Naive thymus-derived CD4-positive, alpha-beta T cell (primary cell): Measurements from ENCODE around the gene GSKIP. TPM values are rescaled to one million over a fixed set of nuclear protein-coding genes. Genes with fewer than 3 reads are reported as not detected.
"Not testable (repeated sequence)": the region's sequence is repeated elsewhere in the genome, so short reads cannot be mapped to it uniquely, and the experiment has no call there.

Source experiments
- ATAC-seq: fragments of 150-1000 bp; cut with Tn5 transposase; 2 replicates; pipeline ENCODE4 v1.10.0; 2021; ENCODE audit warnings: mild to moderate bottlenecking, moderate library complexity
- CTCF ChIA-PET: fragments of 350-600 bp; sonication (Branson Sonifier 250); formaldehyde crosslinking; loops from one replicate; lab custom pipeline; 2021; ENCODE audit warnings: antibody characterized with exemption; lab: Charles Lee
- POLR2A ChIA-PET: fragments of 350-600 bp; sonication (Branson Sonifier 250); formaldehyde crosslinking; loops from one replicate; lab custom pipeline; 2021; ENCODE audit warnings: antibody characterized with exemption, inconsistent platforms; lab: Charles Lee
- DNase-seq, 9 donors: peaks; one replicate each; pipeline versions ENCODE4 v3.0.0 to v3.0.0-alpha.2; 2020 to 2022; ENCODE audit warnings: mixed read lengths in 1 of 9
- H3K27ac ChIP-seq: one replicate; pipeline ENCODE4 v1.7.0; 2013; ENCODE audit warnings: mild to moderate bottlenecking, low read depth, low read length, moderate library complexity
- H3K27me3 ChIP-seq, 2 donors: one replicate each; pipeline ENCODE4 v1.7.0; 2013; ENCODE audit warnings: low read length in 2 of 2, mild to moderate bottlenecking in 2 of 2, moderate library complexity in 2 of 2; ENCODE audit not compliant: control insufficient read depth in 2 of 2, insufficient read depth in 2 of 2
- H3K36me3 ChIP-seq, 3 experiments: 1 replicate in 2 of 3; 2 replicates in 1 of 3; pipeline ENCODE4 v1.7.0; 2013; ENCODE audit warnings: low read length in 3 of 3, mild to moderate bottlenecking in 3 of 3, moderate library complexity in 1 of 3; ENCODE audit not compliant: insufficient read depth in 3 of 3, control insufficient read depth in 2 of 3
- H3K4me1 ChIP-seq, 2 donors: one replicate each; pipeline ENCODE4 v1.7.0; 2013; ENCODE audit warnings: low read length in 2 of 2, mild to moderate bottlenecking in 2 of 2, moderate library complexity in 1 of 2; ENCODE audit not compliant: control insufficient read depth in 2 of 2, insufficient read depth in 2 of 2
- H3K4me3 ChIP-seq: 2 replicates; pipeline ENCODE4 v1.7.0; 2013; ENCODE audit warnings: mild to moderate bottlenecking, low read length
- H3K9me3 ChIP-seq, 3 experiments: 1 replicate in 2 of 3; 2 replicates in 1 of 3; pipeline ENCODE4 v1.7.0; 2013; ENCODE audit warnings: low read length in 3 of 3; ENCODE audit not compliant: control insufficient read depth in 2 of 3
- H3K27ac Mint-ChIP-seq, 9 donors: one replicate each; pipeline ENCODE4 v1.8.0; 2020 to 2022; ENCODE audit warnings: mixed read lengths in 9 of 9, mild to moderate bottlenecking in 8 of 9, moderate library complexity in 5 of 9, inconsistent platforms in 2 of 9
- H3K27me3 Mint-ChIP-seq, 5 donors: one replicate each; pipeline ENCODE4 v1.8.0; 2021 to 2022; ENCODE audit warnings: mixed read lengths in 5 of 5, mild to moderate bottlenecking in 1 of 5
- H3K36me3 Mint-ChIP-seq, 5 donors: one replicate each; pipeline ENCODE4 v1.8.0; 2020 to 2022; ENCODE audit warnings: mixed read lengths in 5 of 5, mild to moderate bottlenecking in 3 of 5, inconsistent platforms in 1 of 5
- H3K4me1 Mint-ChIP-seq, 7 donors: one replicate each; pipeline ENCODE4 v1.8.0; 2020 to 2022; ENCODE audit warnings: mixed read lengths in 7 of 7, mild to moderate bottlenecking in 3 of 7, inconsistent platforms in 1 of 7
- H3K4me3 Mint-ChIP-seq, 10 donors: one replicate each; pipeline ENCODE4 v1.8.0; 2020 to 2022; ENCODE audit warnings: mild to moderate bottlenecking in 10 of 10, mixed read lengths in 10 of 10, moderate library complexity in 6 of 10, inconsistent platforms in 2 of 10
- H3K9me3 Mint-ChIP-seq, 11 donors: one replicate each; pipeline ENCODE4 v1.8.0; 2020 to 2022; ENCODE audit warnings: mixed read lengths in 11 of 11, mild to moderate bottlenecking in 4 of 11, inconsistent platforms in 1 of 11, moderate library complexity in 1 of 11
- intact Hi-C, 2 donors: fragments of 100-400 bp; cut with micrococcal nuclease; formaldehyde crosslinking; loops; one replicate each; pipeline ENCODE4 v1.15.1; 2023
- polyA plus RNA-seq, 2 donors: library from polyadenylated mRNA; unstranded; fragments of 300-500 nt; fragmentation: Illumina TruSeq; gene quantifications; one replicate each; pipeline ENCODE4 v1.2.3, GENCODE V29; 2021
- total RNA-seq, 6 experiments: library from RNA in 5 of 6; stranded (reverse) in 5 of 6; gene quantifications; 1 replicate in 5 of 6; 2 replicates in 1 of 6; pipeline ENCODE4 v1.2.3 and lab custom pipeline; 2021 to 2026

Gene GSKIP
- total and polyA plus RNA-seq, 7 experiments from 2014 or later: 6.7 to 22.1 (median 16.8) TPM

GRCh38 chr14:96341323-96341722, 22.0 kb upstream of the GSKIP start:
- POLR2A ChIA-PET: no interaction called here
- Histone ChIP-seq H3K9me3 (no peaks in the 10 kb centered on the region), H3K27ac (no peak overlapping the region), H3K36me3 (peaks cover 0 to 20% (median 0%) of the 10 kb centered on the region in 3 experiments), H3K4me1 (no peaks in the 10 kb centered on the region), H3K27me3 (no peaks in the 10 kb centered on the region), H3K4me3 (no peak overlapping the region)
- Mint-ChIP-seq H3K4me1 (no peaks in the 10 kb centered on the region), H3K9me3 (no peaks in the 10 kb centered on the region), H3K27me3 (no peaks in the 10 kb centered on the region), H3K36me3 (peaks cover 7 to 41% (median 17%) of the 10 kb centered on the region in 5 donors), H3K4me3 (no peak overlapping the region), H3K27ac (no peak overlapping the region)
- DNase-seq (no peak), ATAC-seq (no peak)
- CTCF ChIA-PET: no interaction called here
- intact Hi-C loops: no loop called here

DNA sequence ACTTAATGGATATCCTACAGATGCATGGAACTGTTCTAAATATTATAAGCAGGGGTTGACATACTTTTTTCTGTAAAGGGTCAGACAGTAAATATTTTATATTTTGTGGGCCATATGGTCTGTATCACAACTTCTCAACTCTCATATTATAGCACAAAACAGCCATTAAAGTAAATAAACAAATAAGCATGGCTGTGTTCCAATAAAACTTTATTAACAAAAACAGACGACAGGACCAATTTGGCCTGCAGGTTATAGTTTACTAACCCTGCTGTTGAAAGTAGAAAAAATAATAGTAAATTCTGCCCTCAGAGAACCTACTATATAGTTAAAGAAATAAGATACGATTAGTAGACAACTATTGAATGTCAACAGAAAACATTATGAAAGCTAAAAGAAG, 17.7 kb upstream of the GSKIP start:
- Histone ChIP-seq H3K27ac (no peak overlapping the region), H3K36me3 (peaks cover 0 to 10% (median 0%) of the 10 kb centered on the region in 3 experiments), H3K4me1 (no peaks in the 10 kb centered on the region), H3K9me3 (no peaks in the 10 kb centered on the region), H3K4me3 (no peak overlapping the region), H3K27me3 (no peaks in the 10 kb centered on the region)
- Mint-ChIP-seq H3K9me3 (no peaks in the 10 kb centered on the region), H3K27ac (no peak overlapping the region), H3K4me3 (no peak overlapping the region), H3K27me3 (no peaks in the 10 kb centered on the region), H3K36me3 (peaks cover 3 to 26% (median 12%) of the 10 kb centered on the region in 5 donors), H3K4me1 (peaks cover 4 to 34% (median 24%) of the 10 kb centered on the region in 7 donors)
- ATAC-seq (no peak), DNase-seq (no peak)
- POLR2A ChIA-PET: no interaction called here
- intact Hi-C loops: loop anchor here in 1 of 2 donors (5.0 kb wide), 1 partner anchor 77 kb away; no protein-coding TSS in a partner anchor
- CTCF ChIA-PET: no interaction called here

- H3K27me3 Mint-ChIP-seq, DNase-seq, H3K27me3 ChIP-seq, POLR2A ChIA-PET, ATAC-seq, H3K9me3 Mint-ChIP-seq, H3K36me3 ChIP-seq, H3K27ac ChIP-seq, H3K4me3 Mint-ChIP-seq, H3K9me3 ChIP-seq, H3K4me3 ChIP-seq, H3K4me1 ChIP-seq: not testable (repeated sequence)
- Mint-ChIP-seq H3K4me1 (peaks cover 4 to 39% (median 33%) of the 10 kb centered on the region in 7 donors), H3K27ac (peak overlapping the region in 1 of 9 donors; percentile 46), H3K36me3 (peaks cover 2 to 21% (median 9%) of the 10 kb centered on the region in 5 donors)
- intact Hi-C loops: loop anchor here in 1 of 2 donors (5.0 kb wide), 1 partner anchor 74 kb away; no protein-coding TSS in a partner anchor
- CTCF ChIA-PET: interaction anchor here (1.1 kb wide), 1 partner anchor 73 kb away, joined by 3 read pairs; no protein-coding TSS in a partner anchor
Measured at GRCh38 chr14:96347957-96348356, 15.4 kb upstream of the GSKIP start.

GRCh38 chr14:96349286-96350075, 13.8 kb upstream of the GSKIP start:
- POLR2A ChIA-PET: no interaction called here
- DNase-seq: no peak
- peaks cover 4 to 44% (median 33%) of the 10 kb centered on the region in 7 donors for H3K4me1 Mint-ChIP-seq
- H3K36me3 ChIP-seq: no peaks in the 10 kb centered on the region
- no peaks in the 10 kb centered on the region for H3K27me3 Mint-ChIP-seq
- no peak overlapping the region for H3K4me3 ChIP-seq
- intact Hi-C loops: loop anchor here in 1 of 2 donors (5.0 kb wide), 1 partner anchor 73 kb away; no protein-coding TSS in a partner anchor
- peak overlapping the region in 2 of 9 donors; percentile 2 to 5 for H3K27ac Mint-ChIP-seq
- peak overlapping the region in 1 of 10 donors; percentile 4 for H3K4me3 Mint-ChIP-seq
- H3K36me3 Mint-ChIP-seq: peaks cover 6 to 25% (median 11%) of the 10 kb centered on the region in 5 donors
- no peak overlapping the region for H3K27ac ChIP-seq
- no peaks in the 10 kb centered on the region for H3K9me3 ChIP-seq
- no peaks in the 10 kb centered on the region for H3K4me1 ChIP-seq
- no peaks in the 10 kb centered on the region for H3K9me3 Mint-ChIP-seq
- H3K27me3 ChIP-seq: no peaks in the 10 kb centered on the region
- CTCF ChIA-PET: no interaction called here
- ATAC-seq: no peak

GRCh38 chr14:96351986-96352385, 11.3 kb upstream of the GSKIP start:
- intact Hi-C loops: no loop called here
- no peak overlapping the region for H3K27ac ChIP-seq
- H3K4me3 ChIP-seq: no peak overlapping the region
- no peak for ATAC-seq
- ChIA-PET POLR2A (interaction anchor here (1.1 kb wide), 1 partner anchor 11 kb away, joined by 4 read pairs; the partner anchor contains the start of gene ATG2B), CTCF (no interaction called here)
- Mint-ChIP-seq H3K27ac (no peak overlapping the region), H3K4me1 (peaks cover 6 to 57% (median 36%) of the 10 kb centered on the region in 7 donors), H3K36me3 (peaks cover 10 to 24% (median 16%) of the 10 kb centered on the region in 5 donors), H3K4me3 (no peak overlapping the region), H3K9me3 (no peaks in the 10 kb centered on the region), H3K27me3 (no peaks in the 10 kb centered on the region)
- H3K9me3 ChIP-seq: no peaks in the 10 kb centered on the region
- H3K27me3 ChIP-seq: no peaks in the 10 kb centered on the region
- no peaks in the 10 kb centered on the region for H3K36me3 ChIP-seq
- no peaks in the 10 kb centered on the region for H3K4me1 ChIP-seq
- DNase-seq: no peak

DNA sequence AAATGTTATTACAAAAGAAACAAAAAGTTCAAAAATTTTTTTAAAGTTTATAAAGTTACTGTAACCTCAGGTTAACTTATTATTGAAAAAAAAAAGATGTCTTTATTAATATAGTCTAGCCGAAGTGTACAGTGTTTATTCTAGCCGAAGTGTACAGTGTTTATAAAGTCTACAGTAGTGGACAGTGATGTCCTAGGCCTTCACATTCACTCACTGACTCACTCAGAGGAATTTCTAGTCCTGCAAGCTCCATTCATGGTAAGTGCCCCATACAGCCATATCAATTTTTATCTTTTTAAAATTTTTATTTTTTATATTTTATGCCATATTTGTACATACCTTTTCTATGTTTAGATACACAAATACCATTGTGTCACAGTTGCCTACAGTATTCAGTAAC, 10.6 kb upstream of the GSKIP start:
- Histone ChIP-seq H3K27me3 (no peaks in the 10 kb centered on the region), H3K27ac (no peak overlapping the region), H3K36me3 (no peaks in the 10 kb centered on the region), H3K9me3 (no peaks in the 10 kb centered on the region), H3K4me3 (no peak overlapping the region), H3K4me1 (no peaks in the 10 kb centered on the region)
- Mint-ChIP-seq H3K4me1 (peaks cover 10 to 59% (median 35%) of the 10 kb centered on the region in 7 donors), H3K27ac (no peak overlapping the region), H3K27me3 (no peaks in the 10 kb centered on the region), H3K36me3 (peaks cover 9 to 19% (median 13%) of the 10 kb centered on the region in 5 donors), H3K9me3 (no peaks in the 10 kb centered on the region), H3K4me3 (no peak overlapping the region)
- ATAC-seq (no peak), DNase-seq (no peak)
- intact Hi-C loops: no loop called here
- CTCF ChIA-PET: no interaction called here
- POLR2A ChIA-PET: interaction anchor here (0.7 to 1.1 kb wide), 2 partner anchors 10 to 161 kb away, joined by 3 to 4 read pairs; partner anchors contain the start of gene ATG2B
